ENCODE results near the gene DSCAML1. TPM values are rescaled to one million over a fixed set of nuclear protein-coding genes. Genes with fewer than 3 reads are reported as not detected.

DSCAML1 gene
- total and polyA plus RNA-seq, 2 of the 8 experiments (the other 6 are each of a cell fraction or from before 2014, with no cell fraction given), result 0.19 to 0.24 TPM

DNA sequence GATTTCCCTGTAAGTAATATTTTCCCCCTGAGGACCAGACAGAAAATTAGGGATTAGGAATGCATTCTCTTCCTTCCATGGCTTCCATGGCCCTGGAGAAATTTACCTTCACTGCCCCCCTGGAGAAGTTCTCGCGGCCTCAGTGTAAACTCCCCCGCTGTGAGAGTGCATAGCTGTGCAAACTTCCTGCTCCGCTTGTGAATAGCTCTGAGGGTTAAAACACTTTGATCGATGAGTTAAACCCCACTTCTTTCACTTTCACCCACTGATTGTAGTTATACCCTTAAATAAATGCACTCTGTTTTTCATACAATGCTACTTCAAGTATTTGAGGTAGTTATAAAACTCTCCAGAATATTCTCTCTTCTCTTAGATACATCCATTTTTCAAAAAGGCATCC is 190.8 kb downstream of the DSCAML1 start:
- Histone ChIP-seq H3K23me2 (ENCODE audit: low read depth, low read length) (no peaks in the 10 kb centered on the region), H4K5ac (ENCODE audit: insufficient read length, low read depth, low read length) (no peak overlapping the region), H4K20me1 (replicated peaks in 1 of 2; ENCODE audit: control insufficient read depth in 1 of 2, insufficient read depth in 2 of 2, low read length in 2 of 2) (no peaks in the 10 kb centered on the region), H3K9ac (replicated peaks in 1 of 4; ENCODE audit: extremely low read depth in 1 of 4, low read depth in 3 of 4, low read length in 3 of 4) (no peak overlapping the region), H3K27ac (ENCODE audit: low read depth, low read length) (no peak overlapping the region), H4K8ac (ENCODE audit: extremely low read depth, insufficient read depth, low read length) (no peak overlapping the region), H3K36me3 (ENCODE audit: control insufficient read depth in 2 of 4, insufficient read depth in 4 of 4, low read length in 3 of 4) (no peaks in the 10 kb centered on the region), H3K23ac (ENCODE audit: insufficient read length) (no peak overlapping the region), H2AFZ (ENCODE audit: low read length) (no peak overlapping the region), H3K14ac (ENCODE audit: insufficient read length) (no peak overlapping the region), H3K4me2 (ENCODE audit: insufficient read depth in 1 of 2, low read depth in 2 of 2, low read length in 2 of 2) (no peak overlapping the region), H3K9me3 (ENCODE audit: insufficient read depth in 2 of 2, low read depth in 1 of 2, low read length in 1 of 2) (no peaks in the 10 kb centered on the region), H2BK15ac (ENCODE audit: low read length) (no peak overlapping the region), H3K4me3 (ENCODE audit: extremely low read depth in 1 of 4, insufficient read depth in 2 of 4, low read depth in 3 of 4, low read length in 4 of 4) (no peak overlapping the region), H3K4me1 (replicated peaks in 1 of 4; ENCODE audit: control insufficient read depth in 3 of 4, insufficient read depth in 4 of 4, low read length in 3 of 4) (peaks cover 1 to 17% (median 9%) of the 10 kb centered on the region in 4 experiments; a peak in 6 of 7 replicates), H4K91ac (replicated peaks; ENCODE audit: insufficient read length, low read length) (no peak overlapping the region), H2BK12ac (ENCODE audit: low read depth, low read length) (no peak overlapping the region), H3K79me2 (ENCODE audit: control insufficient read depth in 1 of 2, insufficient read depth in 2 of 2, low read length in 2 of 2) (no peaks in the 10 kb centered on the region), H3K18ac (ENCODE audit: extremely low read depth, low read length) (no peak overlapping the region), H2BK5ac (ENCODE audit: low read depth, low read length) (no peak overlapping the region), H3K27me3 (replicated peaks in 1 of 4; ENCODE audit: control insufficient read depth in 3 of 4, extremely low read depth in 1 of 4, insufficient read depth in 3 of 4, low read length in 3 of 4) (peaks cover 0 to 2% (median 0%) of the 10 kb centered on the region in 4 experiments; a peak in 3 of 7 replicates), H3K79me1 (ENCODE audit: low read depth, low read length) (no peaks in the 10 kb centered on the region), H3K56ac (replicated peaks; ENCODE audit: insufficient read length, low read depth, low read length) (no peak overlapping the region), H2BK120ac (replicated peaks; ENCODE audit: low read depth, low read length) (no peak overlapping the region), H2BK20ac (ENCODE audit: low read length) (no peak overlapping the region), H3K4ac (replicated peaks; ENCODE audit: insufficient read length, low read depth, low read length) (no peak overlapping the region), H2AK5ac (ENCODE audit: low read depth, low read length) (no peak overlapping the region)
- WGBS, 2 experiments (ENCODE audit: extremely low coverage in 1 of 2, insufficient coverage in 1 of 2, insufficient read length in 1 of 2, insufficient replicate concordance in 2 of 2, low coverage in 1 of 2, low lambda C conversion rate in 2 of 2, missing lambda C conversion rate in 1 of 2), result 63% methylated on average over 5 of the region's 5 CpGs; no CpG with 5 or more reads in 1 of the 2 experiments
- TF ChIP-seq EP300 (IDR thresholded peaks at IDR 0.05; ENCODE audit: borderline replicate concordance in 1 of 2, low read depth in 2 of 2, low read length in 2 of 2) (no peak), NRF1 (IDR thresholded peaks at IDR 0.05; ENCODE audit: low read depth, low read length) (no peak)
- ChIA-PET POLR2A (ENCODE audit: partially characterized antibody) (interaction anchor here (2.0 kb wide), 1 partner anchor 8 kb away, joined by 6 read pairs; no protein-coding TSS in a partner anchor), CTCF (ENCODE audit: partially characterized antibody) (interaction anchor here (1.7 to 2.5 kb wide), 2 partner anchors 18 to 181 kb away, joined by 4 to 7 read pairs; no protein-coding TSS in a partner anchor)
- DNase-seq (ENCODE audit: low read depth in 1 of 2, low spot score in 2 of 2) (no peak), FAIRE-seq (no peak)

Data from H1 (cell line).